ENCODE results near the gene FOXO1.
A peak's percentile ranks its signal among the peaks of the same experiment; 100 is the strongest.

The FOXO1 gene

GRCh38 chr13:40612041-40612440 is 54.4 kb downstream of the FOXO1 start:
- Mint-ChIP-seq H3K4me1 (ENCODE audit: low read depth) (peaks cover 99% of the 10 kb centered on the region), H3K4me3 (peak overlapping the region; percentile 84), H3K27ac (peak overlapping the region; percentile 98), H3K9me3 (peaks cover 3% of the 10 kb centered on the region), H3K27me3 (no peaks in the 10 kb centered on the region), H3K36me3 (ENCODE audit: low read depth) (peaks cover 44% of the 10 kb centered on the region)

DNA sequence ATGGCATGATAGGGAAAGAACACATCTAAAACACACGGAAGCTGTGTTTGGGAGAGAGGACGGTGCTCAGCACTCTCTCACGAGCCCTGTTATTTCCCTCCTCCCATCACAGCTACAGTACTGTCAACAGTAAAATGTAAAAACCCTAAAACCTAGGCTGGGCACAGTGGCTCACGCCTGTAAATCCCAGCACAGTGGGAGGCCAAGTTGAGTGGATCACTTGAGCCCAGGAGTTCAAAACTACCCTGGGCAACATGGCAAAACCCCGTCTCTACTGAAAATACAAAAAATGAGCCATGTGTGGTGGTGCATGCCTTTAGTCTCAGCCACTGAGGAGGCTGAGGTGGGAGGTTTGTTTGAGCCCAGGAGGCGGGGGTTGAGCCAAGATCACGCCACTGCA is 54.8 kb downstream of the FOXO1 start:
- Mint-ChIP-seq H3K27ac (peak overlapping the region; percentile 98), H3K9me3 (peaks cover 3% of the 10 kb centered on the region), H3K27me3 (no peaks in the 10 kb centered on the region), H3K4me1 (ENCODE audit: low read depth) (peaks cover 99% of the 10 kb centered on the region), H3K4me3 (no peak overlapping the region), H3K36me3 (ENCODE audit: low read depth) (peaks cover 48% of the 10 kb centered on the region)

DNA sequence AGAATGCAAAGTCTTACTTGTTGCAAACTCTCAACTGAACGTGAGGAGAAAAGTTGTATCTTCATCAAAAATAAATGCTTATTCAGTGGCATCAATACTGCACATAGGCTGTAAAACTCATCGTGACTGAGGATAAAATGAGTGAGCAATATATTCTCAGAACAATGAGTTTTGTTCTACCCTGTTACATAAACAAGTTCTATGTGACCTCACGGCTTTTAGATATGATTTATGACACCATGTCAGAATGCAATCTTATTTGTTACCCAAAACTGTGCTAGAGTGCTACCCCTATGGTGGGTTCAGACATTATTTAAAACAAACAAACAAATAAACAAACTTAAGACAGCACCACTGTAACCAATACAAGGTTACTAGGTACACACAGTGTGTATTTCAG is 55.4 kb downstream of the FOXO1 start:
- Mint-ChIP-seq H3K4me1 (ENCODE audit: low read depth) (peaks cover 99% of the 10 kb centered on the region), H3K27ac (peak overlapping the region; percentile 98), H3K27me3 (no peaks in the 10 kb centered on the region), H3K36me3 (ENCODE audit: low read depth) (peaks cover 49% of the 10 kb centered on the region), H3K9me3 (peaks cover 3% of the 10 kb centered on the region), H3K4me3 (no peak overlapping the region)

DNA sequence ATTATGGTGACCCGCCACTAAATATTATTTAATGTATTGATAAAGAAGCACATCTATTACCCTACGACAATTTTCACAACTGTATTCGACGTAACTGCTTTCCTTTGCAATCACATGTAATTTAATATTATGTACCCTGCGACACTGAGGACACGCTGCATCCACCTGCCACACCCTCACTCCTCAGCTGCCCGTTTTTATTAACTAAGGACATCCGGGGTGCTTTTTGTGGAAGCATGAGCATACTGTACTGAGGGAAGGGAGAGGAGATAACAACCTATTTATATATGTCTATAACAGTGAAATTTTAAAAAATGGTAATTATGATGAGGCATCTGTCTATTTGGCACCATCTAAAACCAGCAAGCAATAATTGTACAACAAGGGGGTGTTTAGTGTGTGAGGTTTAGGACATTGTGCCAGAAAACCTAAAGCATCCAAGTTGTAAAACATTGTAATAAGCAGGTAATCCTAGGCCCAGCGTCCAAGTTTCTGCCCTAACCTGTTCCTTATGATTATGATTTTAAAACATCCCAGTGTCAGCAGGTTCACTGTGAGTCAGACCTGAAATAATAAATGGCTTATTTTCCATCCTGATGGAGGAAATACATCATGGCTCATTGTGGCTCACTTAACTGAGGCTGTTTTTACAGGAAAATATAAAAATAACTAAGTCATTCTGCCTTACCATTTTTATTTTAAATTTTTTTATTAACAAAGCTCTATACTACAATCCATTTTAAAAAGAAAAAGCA is 56.3 kb downstream of the FOXO1 start:
- H3K9me3 Mint-ChIP-seq = peaks cover 3% of the 10 kb centered on the region
- H3K36me3 Mint-ChIP-seq (ENCODE audit: low read depth) = peaks cover 43% of the 10 kb centered on the region
- H3K4me1 Mint-ChIP-seq (ENCODE audit: low read depth) = peaks cover 99% of the 10 kb centered on the region
- no peaks in the 10 kb centered on the region for H3K27me3 Mint-ChIP-seq
- H3K4me3 Mint-ChIP-seq = no peak overlapping the region
- peak overlapping the region; percentile 98 for H3K27ac Mint-ChIP-seq

DNA sequence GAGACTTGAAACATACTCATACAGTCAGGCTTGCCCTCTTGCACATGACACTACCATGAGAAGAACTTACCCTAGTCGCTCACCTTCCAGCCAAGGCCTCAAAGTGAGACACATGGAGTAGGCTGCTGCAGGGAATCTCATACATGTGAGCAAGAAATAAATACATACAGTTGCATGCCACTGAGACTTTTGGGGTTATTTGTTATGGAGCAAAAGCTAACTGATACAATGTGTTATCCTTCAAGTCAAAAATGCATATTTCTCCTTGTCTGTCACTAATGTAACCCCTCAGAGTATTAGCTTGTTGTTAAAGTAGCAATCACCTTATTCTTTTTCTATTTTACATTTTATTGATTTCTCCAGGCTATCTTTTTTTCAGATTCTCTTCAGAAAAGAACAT is 58.1 kb downstream of the FOXO1 start:
- peak overlapping the region; percentile 27 for H3K27ac Mint-ChIP-seq
- H3K4me1 Mint-ChIP-seq (ENCODE audit: low read depth) = peaks cover 96% of the 10 kb centered on the region
- peaks cover 39% of the 10 kb centered on the region for H3K36me3 Mint-ChIP-seq (ENCODE audit: low read depth)
- no peaks in the 10 kb centered on the region for H3K27me3 Mint-ChIP-seq
- peaks cover 3% of the 10 kb centered on the region for H3K9me3 Mint-ChIP-seq
- H3K4me3 Mint-ChIP-seq = no peak overlapping the region

- peak overlapping the region; percentile 31 for H3K4me3 Mint-ChIP-seq
- H3K27me3 Mint-ChIP-seq = no peaks in the 10 kb centered on the region
- peaks cover 3% of the 10 kb centered on the region for H3K9me3 Mint-ChIP-seq
- peaks cover 25% of the 10 kb centered on the region for H3K36me3 Mint-ChIP-seq (ENCODE audit: low read depth)
- peak overlapping the region; percentile 81 for H3K27ac Mint-ChIP-seq
- H3K4me1 Mint-ChIP-seq (ENCODE audit: low read depth) = peaks cover 94% of the 10 kb centered on the region
Observed at GRCh38 chr13:40605573-40605972, 60.9 kb downstream of the FOXO1 start.

- peak overlapping the region; percentile 14 for H3K27ac Mint-ChIP-seq
- H3K4me1 Mint-ChIP-seq (ENCODE audit: low read depth) = peaks cover 94% of the 10 kb centered on the region
- peaks cover 23% of the 10 kb centered on the region for H3K36me3 Mint-ChIP-seq (ENCODE audit: low read depth)
- H3K27me3 Mint-ChIP-seq = no peaks in the 10 kb centered on the region
- H3K4me3 Mint-ChIP-seq = no peak overlapping the region
- H3K9me3 Mint-ChIP-seq = peaks cover 3% of the 10 kb centered on the region
Observed at GRCh38 chr13:40604135-40604534, 62.3 kb downstream of the FOXO1 start.

DNA sequence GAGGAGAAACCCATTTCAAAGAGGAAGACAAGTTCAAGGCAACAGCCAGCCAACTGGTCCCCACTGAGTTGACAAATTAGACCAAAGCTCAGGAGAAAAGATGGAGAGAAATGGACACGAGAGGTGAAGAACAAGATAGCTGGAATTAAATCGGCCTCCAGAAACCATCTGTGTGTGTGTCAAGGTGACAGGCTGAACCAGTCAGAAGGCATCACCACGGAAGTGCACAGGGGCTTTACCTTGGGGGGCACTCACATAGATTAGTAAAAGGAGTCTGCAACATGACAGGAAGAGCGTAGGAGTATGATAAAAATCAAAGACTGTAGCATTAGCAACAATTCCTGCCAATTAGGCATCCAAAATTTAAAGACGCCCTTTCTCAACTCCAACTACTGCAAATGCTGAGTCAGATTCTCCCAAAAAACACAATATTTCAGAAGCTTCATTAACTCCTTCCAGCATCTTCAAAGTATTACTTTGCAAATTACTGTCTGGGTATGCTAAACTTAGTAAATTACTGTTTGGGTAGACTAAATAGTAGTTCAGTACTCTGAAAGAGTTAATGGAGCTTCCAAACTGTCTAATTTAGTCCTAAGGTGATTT is 66.2 kb downstream of the FOXO1 start:
- peak overlapping the region; percentile 79 for H3K4me3 Mint-ChIP-seq
- no peaks in the 10 kb centered on the region for H3K9me3 Mint-ChIP-seq
- H3K4me1 Mint-ChIP-seq (ENCODE audit: low read depth) = peaks cover 96% of the 10 kb centered on the region
- H3K27me3 Mint-ChIP-seq = no peaks in the 10 kb centered on the region
- peak overlapping the region; percentile 98 for H3K27ac Mint-ChIP-seq
- no peaks in the 10 kb centered on the region for H3K36me3 Mint-ChIP-seq (ENCODE audit: low read depth)

DNA sequence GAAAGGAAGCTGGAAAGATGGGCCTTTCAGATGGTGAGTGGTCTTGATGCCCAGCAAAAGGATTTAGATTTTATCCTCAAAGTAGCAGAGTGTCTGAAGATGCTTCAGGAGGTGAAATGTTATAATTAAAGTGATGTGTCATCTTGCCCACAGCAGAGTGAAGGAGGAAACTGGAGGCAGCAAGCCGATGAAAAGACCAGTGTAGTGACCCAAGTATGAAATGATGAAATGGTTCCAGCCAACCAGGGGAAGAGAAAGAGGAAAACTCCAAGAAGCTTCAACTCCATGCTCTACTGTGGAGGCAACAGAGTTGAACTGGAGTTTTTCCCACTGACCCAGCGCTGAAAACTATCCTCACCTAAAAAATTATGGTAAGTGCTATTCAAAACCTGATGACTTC is 66.7 kb downstream of the FOXO1 start:
- Mint-ChIP-seq H3K9me3 (no peaks in the 10 kb centered on the region), H3K36me3 (ENCODE audit: low read depth) (no peaks in the 10 kb centered on the region), H3K27me3 (no peaks in the 10 kb centered on the region), H3K4me1 (ENCODE audit: low read depth) (peaks cover 98% of the 10 kb centered on the region), H3K27ac (peak overlapping the region; percentile 98), H3K4me3 (peak overlapping the region; percentile 79)

- Mint-ChIP-seq H3K27ac (peak overlapping the region; percentile 98), H3K4me3 (peak overlapping the region; percentile 79), H3K27me3 (no peaks in the 10 kb centered on the region), H3K36me3 (ENCODE audit: low read depth) (peaks cover under 1% of the 10 kb centered on the region), H3K9me3 (no peaks in the 10 kb centered on the region), H3K4me1 (ENCODE audit: low read depth) (peaks cover 98% of the 10 kb centered on the region)
Observed at GRCh38 chr13:40599124-40599523, 67.3 kb downstream of the FOXO1 start.

GRCh38 chr13:40598569-40598968 is 67.9 kb downstream of the FOXO1 start:
- Mint-ChIP-seq H3K27me3 (no peaks in the 10 kb centered on the region), H3K4me3 (peak overlapping the region; percentile 79), H3K36me3 (ENCODE audit: low read depth) (peaks cover 3% of the 10 kb centered on the region), H3K27ac (peak overlapping the region; percentile 98), H3K4me1 (ENCODE audit: low read depth) (peaks cover 98% of the 10 kb centered on the region), H3K9me3 (no peaks in the 10 kb centered on the region)

DNA sequence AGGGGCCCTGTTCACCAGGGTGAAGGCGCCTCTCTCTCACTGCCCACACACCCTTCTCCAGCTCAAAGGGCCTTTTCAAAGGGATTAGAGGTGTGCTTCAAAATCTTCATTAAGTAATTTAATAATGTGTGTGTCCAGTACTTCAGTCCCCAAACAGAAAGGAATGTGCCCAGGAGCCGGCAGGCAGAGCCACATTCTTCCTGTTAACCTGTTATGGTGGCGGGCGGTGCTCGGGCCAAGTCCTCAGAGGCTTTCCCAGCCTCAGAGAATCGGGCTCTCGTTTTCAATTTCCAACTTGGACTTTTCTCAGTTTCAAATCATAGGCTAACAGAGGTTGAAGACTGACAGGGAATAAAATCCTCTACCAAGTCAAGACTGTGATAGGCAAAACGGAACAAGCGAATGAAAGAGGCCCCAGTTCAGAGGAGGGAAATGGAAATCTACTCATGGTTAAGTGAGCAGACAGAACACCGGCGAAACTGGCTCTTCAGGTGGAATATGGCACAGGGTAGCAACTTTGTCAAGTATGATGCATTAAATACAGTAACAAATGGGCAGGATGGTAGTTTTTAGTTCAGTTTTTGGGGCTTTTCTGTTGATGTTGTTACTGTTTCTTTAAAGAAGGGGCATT is 68.6 kb downstream of the FOXO1 start:
- peak overlapping the region; percentile 98 for H3K27ac Mint-ChIP-seq
- H3K36me3 Mint-ChIP-seq (ENCODE audit: low read depth) = peaks cover 3% of the 10 kb centered on the region
- H3K4me3 Mint-ChIP-seq = peak overlapping the region; percentile 47
- peaks cover 98% of the 10 kb centered on the region for H3K4me1 Mint-ChIP-seq (ENCODE audit: low read depth)
- H3K27me3 Mint-ChIP-seq = no peaks in the 10 kb centered on the region
- H3K9me3 Mint-ChIP-seq = no peaks in the 10 kb centered on the region

DNA sequence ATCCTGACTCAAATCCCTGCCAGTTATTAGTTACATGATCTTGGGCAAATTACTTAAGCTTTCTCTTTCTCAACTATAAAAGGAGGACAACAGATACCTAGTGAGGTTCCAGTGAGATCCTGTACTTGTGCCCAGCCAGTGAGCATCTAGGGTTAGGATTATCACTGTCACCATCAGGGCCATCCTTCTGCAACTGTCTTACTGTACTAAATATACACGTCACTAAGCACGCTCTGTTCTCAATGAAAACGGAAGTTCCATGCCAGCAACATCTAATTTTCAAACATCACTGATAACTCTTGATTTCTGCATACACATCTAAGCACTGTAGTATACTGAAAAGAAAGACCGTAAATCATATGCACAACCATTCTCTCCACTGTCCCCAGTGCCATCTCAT is 70.0 kb downstream of the FOXO1 start:
- peak overlapping the region; percentile 98 for H3K27ac Mint-ChIP-seq
- peaks cover 8% of the 10 kb centered on the region for H3K36me3 Mint-ChIP-seq (ENCODE audit: low read depth)
- H3K27me3 Mint-ChIP-seq = no peaks in the 10 kb centered on the region
- H3K9me3 Mint-ChIP-seq = no peaks in the 10 kb centered on the region
- peaks cover 97% of the 10 kb centered on the region for H3K4me1 Mint-ChIP-seq (ENCODE audit: low read depth)
- peak overlapping the region; percentile 42 for H3K4me3 Mint-ChIP-seq

DNA sequence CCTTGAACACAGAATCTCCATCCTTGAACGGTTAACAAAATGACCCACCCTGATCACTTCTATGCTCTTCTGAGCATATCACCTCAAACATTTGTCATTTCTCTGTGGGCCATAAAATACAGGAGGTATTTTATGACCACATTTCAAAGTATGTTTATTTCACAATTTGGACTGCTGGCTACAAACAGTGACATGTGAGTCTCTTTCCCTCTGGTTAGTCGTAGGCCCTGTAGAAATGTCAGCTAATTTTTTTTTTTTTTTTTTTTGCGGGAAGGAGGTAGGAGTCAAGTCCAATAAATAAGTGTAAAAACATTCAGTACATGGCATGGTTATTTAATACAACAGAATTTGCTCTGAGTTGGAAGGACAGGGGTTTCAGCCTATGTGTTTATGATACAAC is 70.7 kb downstream of the FOXO1 start:
- H3K4me3 Mint-ChIP-seq = no peak overlapping the region
- peaks cover 99% of the 10 kb centered on the region for H3K4me1 Mint-ChIP-seq (ENCODE audit: low read depth)
- peak overlapping the region; percentile 64 for H3K27ac Mint-ChIP-seq
- peaks cover 8% of the 10 kb centered on the region for H3K36me3 Mint-ChIP-seq (ENCODE audit: low read depth)
- H3K27me3 Mint-ChIP-seq = no peaks in the 10 kb centered on the region
- no peaks in the 10 kb centered on the region for H3K9me3 Mint-ChIP-seq

GRCh38 chr13:40592035-40592434 is 74.4 kb downstream of the FOXO1 start:
- Mint-ChIP-seq H3K4me1 (ENCODE audit: low read depth) (peaks cover 99% of the 10 kb centered on the region), H3K9me3 (no peaks in the 10 kb centered on the region), H3K36me3 (ENCODE audit: low read depth) (peaks cover 8% of the 10 kb centered on the region), H3K27me3 (no peaks in the 10 kb centered on the region), H3K27ac (peak overlapping the region; percentile 66), H3K4me3 (peak overlapping the region; percentile 1)
